Measurements from ENCODE around the gene IFNA16. TPM values are rescaled to one million over a fixed set of nuclear protein-coding genes. Genes with fewer than 3 reads are reported as not detected.
"Not testable (repeated sequence)": the region's sequence is repeated elsewhere in the genome, so short reads cannot be mapped to it uniquely, and the experiment has no call there.

The IFNA16 gene
- polyA plus RNA-seq (not detected in 3 replicates), polyA minus RNA-seq (not detected in 3 replicates)
- polyA plus RNA-seq (2011; ENCODE audit: low read depth), result not detected
- not detected in 2 replicates for polyA plus RNA-seq (2011; cell fraction: cytosol; rRNA removed)
- not detected in 2 replicates for polyA plus RNA-seq (2011; cell fraction: nucleus; rRNA removed)
- not detected in 2 replicates for polyA plus RNA-seq (2012; ENCODE audit: low replicate concordance)
- polyA minus RNA-seq (2011; cell fraction: cytosol; rRNA and poly(A)+ RNA removed), result not detected
- not detected in 2 replicates for polyA minus RNA-seq (2011; cell fraction: nucleus; rRNA and poly(A)+ RNA removed)

- H3K27me3 ChIP-seq (ENCODE audit: control insufficient read depth, extremely low read depth, insufficient read depth, low read length); H3K79me2 ChIP-seq (ENCODE audit: control insufficient read depth, insufficient read depth, low read length); H4K20me1 ChIP-seq (ENCODE audit: control insufficient read depth, extremely low read depth, insufficient read depth, low read length); H3K9me1 ChIP-seq (ENCODE audit: control insufficient read depth, extremely low read depth, insufficient read depth, low read length); H3K27ac ChIP-seq (ENCODE audit: control insufficient read depth, insufficient read depth, low read length); H2AFZ ChIP-seq (ENCODE audit: control insufficient read depth, low read length); H3K4me3 ChIP-seq (ENCODE audit: control insufficient read depth in 2 of 3, extremely low read depth in 1 of 3, insufficient read depth in 2 of 3, low read depth in 1 of 3, low read length in 3 of 3); H3K9ac ChIP-seq (ENCODE audit: control insufficient read depth, extremely low read depth, insufficient read depth, low read length); FAIRE-seq; H3K9me3 ChIP-seq (ENCODE audit: control insufficient read depth, low read depth, low read length); H3K36me3 ChIP-seq (ENCODE audit: control insufficient read depth in 2 of 2, extremely low read depth in 1 of 2, insufficient read depth in 2 of 2, low read length in 2 of 2); dilution Hi-C loops (cut with MboI; ENCODE audit: extremely low pct_ligation_motif_present, low sequenced_read_pairs); H3K4me1 ChIP-seq (ENCODE audit: control insufficient read depth, extremely low read depth, insufficient read depth, low read length); H3K4me2 ChIP-seq (ENCODE audit: control insufficient read depth, extremely low read depth, insufficient read depth, low read depth, low read length); DNase-seq (ENCODE audit: low read depth, low spot score): not testable (repeated sequence)
Observed at GRCh38 chr9:21217211-21217610, at the start of gene IFNA16. TSS of gene IFNA16 (minus strand) at chr9:21217311. CDS start at chr9:21217305, 6 bp downstream.

GRCh38 chr9:21265421-21266189 is 48.5 kb upstream of the IFNA16 start:
- H2AFZ ChIP-seq (ENCODE audit: control insufficient read depth, low read length), result no peak overlapping the region
- no peaks in the 10 kb centered on the region for H3K9me3 ChIP-seq (ENCODE audit: control insufficient read depth, low read depth, low read length)
- TF ChIP-seq CTCF (optimal IDR thresholded peaks at IDR 0.05 in 1 of 3, IDR thresholded peaks at IDR 0.05 in 1 of 3, conservative IDR thresholded peaks at IDR 0.05 in 1 of 3; ENCODE audit: extremely low read depth in 1 of 3, insufficient read depth in 2 of 3, low read length in 3 of 3), result no peak
- TF ChIP-seq EZH2 (IDR thresholded peaks at IDR 0.05; ENCODE audit: low read length), result no peak
- no peak overlapping the region for H3K4me2 ChIP-seq (ENCODE audit: control insufficient read depth, extremely low read depth, insufficient read depth, low read depth, low read length)
- FAIRE-seq (peak; percentile 63), DNase-seq (ENCODE audit: low read depth, low spot score) (no peak)
- no peak overlapping the region for H3K4me3 ChIP-seq (ENCODE audit: control insufficient read depth in 2 of 3, extremely low read depth in 1 of 3, insufficient read depth in 2 of 3, low read depth in 1 of 3, low read length in 3 of 3)
- no peak overlapping the region for H3K27ac ChIP-seq (ENCODE audit: control insufficient read depth, insufficient read depth, low read length)
- H3K79me2 ChIP-seq (ENCODE audit: control insufficient read depth, insufficient read depth, low read length), result no peaks in the 10 kb centered on the region
- no peaks in the 10 kb centered on the region for H3K9me1 ChIP-seq (ENCODE audit: control insufficient read depth, extremely low read depth, insufficient read depth, low read length)
- dilution Hi-C loops (cut with MboI; ENCODE audit: extremely low pct_ligation_motif_present, low sequenced_read_pairs), result no loop called here
- H3K36me3 ChIP-seq (ENCODE audit: control insufficient read depth in 2 of 2, extremely low read depth in 1 of 2, insufficient read depth in 2 of 2, low read length in 2 of 2), result no peaks in the 10 kb centered on the region
- H3K9ac ChIP-seq (ENCODE audit: control insufficient read depth, extremely low read depth, insufficient read depth, low read length), result no peak overlapping the region
- H3K4me1 ChIP-seq (ENCODE audit: control insufficient read depth, extremely low read depth, insufficient read depth, low read length), result peaks cover 2% of the 10 kb centered on the region
- peaks cover 17% of the 10 kb centered on the region for H3K27me3 ChIP-seq (ENCODE audit: control insufficient read depth, extremely low read depth, insufficient read depth, low read length)
- no peaks in the 10 kb centered on the region for H4K20me1 ChIP-seq (ENCODE audit: control insufficient read depth, extremely low read depth, insufficient read depth, low read length)
